GM12873 (cell line): Measurements from ENCODE around the gene VTI1A.
A peak's percentile ranks its signal among the peaks of the same experiment; 100 is the strongest.

ENCODE experiments used
- TF ChIP-seq, protein P1 (sequence below): IDR thresholded peaks from 2 replicates; pipeline ENCODE4 v1.5.1; 2012; ENCODE audit warnings: low read depth, mild to moderate bottlenecking, moderate library complexity, low read length, control low read depth; ENCODE audit not compliant: insufficient read depth; ENCODE audit errors: missing control alignments

VTI1A gene

GRCh38 chr10:112680586-112680985 lies 233.6 kb downstream of the VTI1A start:
- TF ChIP-seq, protein P1, sequence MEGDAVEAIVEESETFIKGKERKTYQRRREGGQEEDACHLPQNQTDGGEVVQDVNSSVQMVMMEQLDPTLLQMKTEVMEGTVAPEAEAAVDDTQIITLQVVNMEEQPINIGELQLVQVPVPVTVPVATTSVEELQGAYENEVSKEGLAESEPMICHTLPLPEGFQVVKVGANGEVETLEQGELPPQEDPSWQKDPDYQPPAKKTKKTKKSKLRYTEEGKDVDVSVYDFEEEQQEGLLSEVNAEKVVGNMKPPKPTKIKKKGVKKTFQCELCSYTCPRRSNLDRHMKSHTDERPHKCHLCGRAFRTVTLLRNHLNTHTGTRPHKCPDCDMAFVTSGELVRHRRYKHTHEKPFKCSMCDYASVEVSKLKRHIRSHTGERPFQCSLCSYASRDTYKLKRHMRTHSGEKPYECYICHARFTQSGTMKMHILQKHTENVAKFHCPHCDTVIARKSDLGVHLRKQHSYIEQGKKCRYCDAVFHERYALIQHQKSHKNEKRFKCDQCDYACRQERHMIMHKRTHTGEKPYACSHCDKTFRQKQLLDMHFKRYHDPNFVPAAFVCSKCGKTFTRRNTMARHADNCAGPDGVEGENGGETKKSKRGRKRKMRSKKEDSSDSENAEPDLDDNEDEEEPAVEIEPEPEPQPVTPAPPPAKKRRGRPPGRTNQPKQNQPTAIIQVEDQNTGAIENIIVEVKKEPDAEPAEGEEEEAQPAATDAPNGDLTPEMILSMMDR: no peak

DNA sequence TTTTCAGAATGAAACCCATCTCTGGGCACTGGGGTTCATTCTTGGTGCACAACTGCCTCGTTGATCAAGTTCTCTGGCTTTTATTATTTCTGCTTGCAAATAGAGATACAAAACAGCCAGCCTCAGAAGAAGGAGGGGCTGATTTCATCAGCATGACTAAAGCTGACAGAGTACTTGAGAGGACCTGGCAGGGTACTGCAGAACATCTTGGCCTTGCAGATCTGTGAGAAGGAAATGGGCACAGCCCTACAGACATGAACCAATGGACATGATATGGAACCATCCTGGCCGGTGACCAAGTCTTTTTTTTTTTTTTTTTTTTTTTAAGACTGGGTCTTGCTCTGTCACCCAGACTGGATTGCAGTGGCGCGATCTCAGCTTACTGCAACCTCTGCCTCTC lies 240.6 kb downstream of the VTI1A start:
- TF ChIP-seq, protein P1: no peak

DNA sequence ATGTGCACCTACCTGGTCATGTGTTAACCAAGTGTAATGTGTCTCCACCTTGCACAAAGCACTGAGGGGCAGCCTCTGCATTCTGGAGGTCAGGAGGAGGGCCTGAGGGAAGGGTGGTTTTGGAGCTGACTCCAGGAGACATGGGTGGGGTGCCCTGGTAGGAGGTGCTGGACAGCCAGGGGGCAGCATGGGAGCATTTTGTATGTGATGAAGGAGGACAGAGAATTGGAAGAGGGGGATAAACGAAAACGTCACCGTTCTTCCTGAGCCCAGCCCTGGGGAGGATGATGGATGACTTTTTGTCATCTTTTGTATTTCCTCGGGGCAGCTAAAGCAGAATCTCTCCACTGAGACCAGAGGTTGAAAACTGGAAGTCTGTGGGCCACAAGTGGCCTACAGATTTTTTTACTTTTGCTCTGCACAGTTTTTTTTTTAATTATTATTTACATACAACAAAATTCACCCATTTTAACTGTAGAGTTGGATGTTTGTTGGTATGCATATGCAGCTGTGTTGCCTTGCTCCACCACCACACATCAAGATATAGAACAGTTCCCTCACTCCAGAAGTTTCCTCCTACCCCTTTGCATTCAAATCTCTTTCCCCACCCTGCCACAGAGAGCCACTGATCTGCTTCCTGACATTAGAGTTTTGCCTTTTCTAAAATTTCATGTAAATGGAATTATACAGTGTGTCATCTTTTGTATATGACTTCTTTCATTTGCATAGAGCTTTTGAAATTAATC lies 242.5 kb downstream of the VTI1A start:
- TF ChIP-seq, protein P1: peak; percentile 17

- TF ChIP-seq, protein P1: no peak
Measured at GRCh38 chr10:112695539-112695938, 248.5 kb downstream of the VTI1A start.

GRCh38 chr10:112696592-112696991 lies 249.6 kb downstream of the VTI1A start:
- TF ChIP-seq, protein P1: no peak

DNA sequence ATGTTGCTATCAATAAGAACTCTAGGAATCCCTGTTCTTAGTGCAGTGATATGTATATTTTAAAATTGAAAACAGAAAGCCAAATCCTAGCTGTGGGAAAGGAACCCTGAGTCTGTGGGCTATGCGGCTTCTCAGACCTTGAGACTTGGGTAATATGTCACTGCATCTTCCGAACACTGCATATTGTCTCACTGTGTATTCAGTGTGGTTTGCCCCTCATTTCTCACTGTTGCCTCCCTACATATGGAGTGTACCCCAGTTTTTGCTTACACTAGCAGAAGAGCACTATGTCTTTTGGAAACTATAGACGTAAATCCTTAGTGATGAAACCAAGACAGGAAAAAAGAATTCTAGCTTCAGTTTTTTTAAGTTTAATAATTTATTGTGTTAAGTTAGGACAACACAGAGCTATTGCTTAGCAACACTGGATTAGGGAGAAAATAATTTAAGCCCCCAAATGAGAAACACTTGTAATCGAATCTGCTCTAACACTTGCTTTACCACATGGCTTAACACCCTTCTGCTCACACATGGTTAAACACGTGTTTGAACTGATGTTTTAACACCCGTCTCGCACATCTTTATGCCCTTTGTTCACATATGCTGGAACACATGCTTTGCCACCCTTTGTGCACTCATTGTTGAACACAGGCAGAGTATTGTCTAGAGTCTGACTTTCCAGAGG lies 251.3 kb downstream of the VTI1A start:
- TF ChIP-seq, protein P1: no peak

- TF ChIP-seq, protein P1: no peak
Measured at GRCh38 chr10:112698818-112699164, 251.8 kb downstream of the VTI1A start.
